Skeletal muscle cell (primary cell): ENCODE measurements around the gene ZNF787.
"Not testable (repeated sequence)": the region's sequence is repeated elsewhere in the genome, so short reads cannot be mapped to it uniquely, and the experiment has no call there.

ENCODE experiments used
- DNase-seq: peaks from one replicate; pipeline ENCODE4 v3.0.0-alpha.2; 2010; ENCODE audit warnings: low read depth
- H3K4me3 ChIP-seq: 2 replicates; pipeline ENCODE4 v1.5.1; 2011; ENCODE audit warnings: low read depth, mild to moderate bottlenecking, control low read depth, low read length, moderate library complexity

The ZNF787 gene

GRCh38 chr19:56121180-56122167, at the start of gene ZNF787:
Gene ZNF787, minus strand, starts transcription at chr19:56121295. Its CDS starts 18,078 bp downstream, at chr19:56103217.
- H3K4me3 ChIP-seq, result peak within 1 kb of the TSS; percentile 87
- DNase-seq, result peak; percentile 90

- DNase-seq, result peak; percentile 31
- H3K4me3 ChIP-seq, result no peak overlapping the region
These were observed 49.2 kb upstream of the ZNF787 start for GRCh38 chr19:56170261-56170660.

- DNase-seq, result no peak
- H3K4me3 ChIP-seq, result no peak overlapping the region
These were observed 46.0 kb upstream of the ZNF787 start for GRCh38 chr19:56167064-56167578.

GRCh38 chr19:56163097-56163496, 42.0 kb upstream of the ZNF787 start:
- no peak overlapping the region for H3K4me3 ChIP-seq
- no peak for DNase-seq

GRCh38 chr19:56162258-56162657, 41.2 kb upstream of the ZNF787 start:
- no peak overlapping the region for H3K4me3 ChIP-seq
- DNase-seq, result no peak

- H3K4me3 ChIP-seq, result no peak overlapping the region
- DNase-seq, result no peak
These were observed 40.4 kb upstream of the ZNF787 start for GRCh38 chr19:56161534-56161933.

GRCh38 chr19:56159622-56160271, 38.7 kb upstream of the ZNF787 start:
- no peak for DNase-seq
- no peak overlapping the region for H3K4me3 ChIP-seq

GRCh38 chr19:56159009-56159559, 38.0 kb upstream of the ZNF787 start:
- H3K4me3 ChIP-seq, result no peak overlapping the region
- no peak for DNase-seq

- no peak overlapping the region for H3K4me3 ChIP-seq
- no peak for DNase-seq
These were observed 37.2 kb upstream of the ZNF787 start for GRCh38 chr19:56158170-56158757.

GRCh38 chr19:56156768-56157167, 35.7 kb upstream of the ZNF787 start:
- no peak for DNase-seq
- no peak overlapping the region for H3K4me3 ChIP-seq

GRCh38 chr19:56155124-56155687, 34.1 kb upstream of the ZNF787 start:
- DNase-seq, result no peak
- no peak overlapping the region for H3K4me3 ChIP-seq

GRCh38 chr19:56153507-56153906, 32.4 kb upstream of the ZNF787 start:
- no peak overlapping the region for H3K4me3 ChIP-seq
- DNase-seq, result no peak

- no peak overlapping the region for H3K4me3 ChIP-seq
- DNase-seq, result no peak
These were observed 31.5 kb upstream of the ZNF787 start for GRCh38 chr19:56152644-56153043.

- H3K4me3 ChIP-seq, result no peak overlapping the region
- no peak for DNase-seq
These were observed 29.3 kb upstream of the ZNF787 start for GRCh38 chr19:56150358-56150757.

- DNase-seq, result no peak
- no peak overlapping the region for H3K4me3 ChIP-seq
These were observed 28.6 kb upstream of the ZNF787 start for GRCh38 chr19:56149656-56150038.

- not testable (repeated sequence) for H3K4me3 ChIP-seq
These were observed 28.0 kb upstream of the ZNF787 start for GRCh38 chr19:56148955-56149655.

GRCh38 chr19:56148096-56148495, 27.0 kb upstream of the ZNF787 start:
- no peak for DNase-seq
- no peak overlapping the region for H3K4me3 ChIP-seq

More at GRCh38 chr19:56148955-56149655, 28.0 kb upstream of the ZNF787 start:
- DNase-seq, result not testable (repeated sequence)

GRCh38 chr19:56147307-56147706, 26.2 kb upstream of the ZNF787 start:
- DNase-seq, result no peak
- no peak overlapping the region for H3K4me3 ChIP-seq

- DNase-seq, result no peak
- no peak overlapping the region for H3K4me3 ChIP-seq
These were observed 25.8 kb upstream of the ZNF787 start for GRCh38 chr19:56146904-56147303.
